NCI-H524 treated with DMSO at 0.1 percent for 48 hours (cell line): ENCODE measurements around the gene INSL4.

Experiments
- DNase-seq: peaks from one replicate; lab custom pipeline; 2025; lab: John Stamatoyannopoulos, UW

INSL4 gene

DNA sequence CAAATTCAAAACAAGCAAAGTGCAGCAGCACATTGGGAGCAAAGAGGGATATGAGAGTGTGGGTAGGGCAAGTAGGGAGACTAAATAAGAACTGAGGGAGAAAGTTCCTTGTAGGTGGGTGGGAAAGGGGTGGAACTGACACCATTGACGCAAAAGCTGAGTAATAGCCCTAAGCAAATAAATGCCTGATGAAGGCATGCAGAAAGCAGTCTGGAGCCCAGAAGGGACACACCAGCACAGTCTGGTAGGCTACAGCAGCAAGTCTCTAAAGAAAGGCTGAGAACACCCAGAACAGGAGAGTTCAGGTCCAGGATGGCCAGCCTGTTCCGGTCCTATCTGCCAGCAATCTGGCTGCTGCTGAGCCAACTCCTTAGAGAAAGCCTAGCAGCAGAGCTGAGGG, at the start of gene INSL4:
Gene INSL4 (plus strand): TSS at position 208 of the 400 bp plus-strand sequence. CDS start 105 bp downstream, at position 313.
- DNase-seq: no peak

DNA sequence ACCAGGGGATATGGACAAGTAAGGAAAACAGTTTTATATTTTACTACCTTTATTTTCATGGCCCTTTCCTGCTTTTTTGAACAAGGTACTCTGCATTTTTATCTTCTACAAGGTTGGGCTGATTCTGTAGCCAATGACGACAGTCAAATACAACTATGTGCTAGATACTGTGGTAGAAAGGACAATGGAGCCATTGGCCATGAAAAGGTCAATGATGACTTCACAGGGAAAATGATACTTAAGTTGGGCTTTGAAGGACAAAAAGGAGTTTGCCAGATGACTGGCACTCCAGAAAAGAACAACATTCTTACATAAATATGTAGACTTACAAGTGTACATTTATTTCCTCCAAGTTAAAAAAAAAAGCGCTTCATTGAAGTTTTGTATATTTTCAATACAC, 46.4 kb upstream of the INSL4 start:
- no peak for DNase-seq

- DNase-seq: no peak
These were observed 45.9 kb upstream of the INSL4 start, which contains the start of gene INSL6 for GRCh38 chr9:5185220-5185840. Gene INSL6 (minus strand): TSS chr9:5185639. CDS start chr9:5185602, 37 bp downstream.

DNA sequence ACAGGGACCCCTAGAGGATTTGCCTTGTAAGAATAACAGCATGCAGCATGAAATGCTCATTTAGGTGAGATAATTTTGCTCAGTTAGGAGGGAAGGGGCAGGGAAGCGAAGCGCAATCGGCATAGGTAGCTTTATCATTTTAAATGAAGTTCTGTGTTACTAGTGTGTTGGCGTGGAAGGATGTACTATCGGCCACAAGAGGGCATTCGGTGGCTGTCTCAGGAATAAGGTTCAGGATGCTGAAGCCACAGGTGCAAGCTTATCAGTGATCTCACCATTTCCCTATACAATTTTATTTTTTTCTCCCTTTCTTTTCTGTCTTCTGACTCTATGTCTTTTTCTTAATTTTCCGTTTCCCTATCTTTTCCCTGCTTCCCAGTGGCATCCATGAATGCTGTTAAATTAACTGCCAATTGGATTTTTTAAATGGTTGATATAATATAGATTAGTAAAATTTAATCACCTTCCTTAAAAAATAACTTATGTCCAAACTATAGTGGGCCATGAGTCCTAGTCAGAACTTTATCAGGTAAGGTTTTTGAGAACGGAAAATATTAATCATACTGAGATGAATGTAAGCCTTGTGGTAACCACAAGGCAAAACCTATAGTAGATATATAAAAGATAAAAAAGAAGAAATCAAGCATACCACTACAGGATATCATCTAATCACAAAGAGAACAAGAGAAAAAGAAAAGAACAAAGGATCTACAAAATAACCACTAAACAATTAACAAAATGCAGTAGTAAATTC, 44.6 kb upstream of the INSL4 start:
- DNase-seq: no peak

- DNase-seq: no peak
These were observed 42.9 kb upstream of the INSL4 start for GRCh38 chr9:5188060-5188984.

- no peak for DNase-seq
These were observed 39.2 kb upstream of the INSL4 start for GRCh38 chr9:5191985-5192384.

DNA sequence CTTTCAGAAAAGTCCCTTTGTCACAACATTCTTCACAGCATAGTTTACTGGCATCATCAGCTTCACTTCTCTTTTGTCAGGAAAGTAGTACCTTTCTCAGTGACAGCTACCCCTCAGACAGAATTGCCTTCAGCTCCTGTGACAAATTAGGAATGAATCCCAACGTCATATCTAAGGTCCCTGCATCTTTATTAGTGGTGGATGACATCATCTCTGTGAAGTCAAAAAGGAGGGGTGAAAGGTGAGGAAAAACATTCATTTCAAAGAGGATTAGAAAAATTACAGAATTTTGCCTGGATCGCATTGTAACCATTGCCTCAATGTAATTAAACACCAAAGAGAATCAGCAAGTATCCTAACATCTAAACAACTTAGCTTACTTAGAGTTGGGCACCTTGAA, 37.9 kb upstream of the INSL4 start:
- no peak for DNase-seq

DNA sequence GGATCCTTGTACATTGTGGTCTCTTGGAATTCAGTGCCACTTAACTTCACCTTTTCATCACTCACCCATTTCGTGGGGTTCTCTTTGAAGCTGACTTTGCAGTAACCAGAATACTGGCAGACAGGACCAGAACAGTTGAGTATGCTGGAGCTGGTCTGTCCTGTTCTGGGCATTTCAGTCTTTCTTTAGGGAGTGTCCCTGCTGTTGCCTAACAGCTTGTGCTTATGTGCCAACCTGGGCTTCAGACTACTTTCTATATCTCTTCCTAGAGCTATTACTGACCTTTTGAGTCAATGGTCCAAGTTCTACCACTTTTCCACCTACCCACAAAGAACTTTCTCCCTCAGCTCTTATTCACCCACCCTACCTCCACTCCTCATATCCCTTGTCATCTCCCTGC, 35.8 kb upstream of the INSL4 start:
- no peak for DNase-seq

DNA sequence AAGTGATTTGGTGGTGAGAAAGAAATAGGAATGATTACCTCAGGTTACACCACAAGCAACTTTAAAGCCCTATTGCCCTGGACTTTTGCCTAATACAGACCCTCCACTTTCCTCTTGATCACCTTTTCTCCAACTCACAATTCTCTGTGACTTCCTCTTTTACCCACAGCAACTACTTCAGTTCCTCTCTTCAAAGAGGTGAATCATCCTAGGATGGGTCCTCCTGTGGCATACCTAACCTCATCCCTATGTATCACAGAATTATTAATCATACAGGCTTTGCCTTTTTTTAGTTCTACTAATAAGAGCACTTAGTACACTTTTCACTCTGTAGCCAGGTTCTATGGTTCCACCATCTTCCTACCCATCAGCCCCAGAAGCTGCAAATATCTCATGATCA, 26.1 kb upstream of the INSL4 start:
- DNase-seq: no peak

- no peak for DNase-seq
These were observed 665 bp upstream of the INSL4 start for GRCh38 chr9:5230554-5230953.

- no peak for DNase-seq
These were observed 32.4 kb downstream of the INSL4 start for GRCh38 chr9:5263351-5264218.

DNA sequence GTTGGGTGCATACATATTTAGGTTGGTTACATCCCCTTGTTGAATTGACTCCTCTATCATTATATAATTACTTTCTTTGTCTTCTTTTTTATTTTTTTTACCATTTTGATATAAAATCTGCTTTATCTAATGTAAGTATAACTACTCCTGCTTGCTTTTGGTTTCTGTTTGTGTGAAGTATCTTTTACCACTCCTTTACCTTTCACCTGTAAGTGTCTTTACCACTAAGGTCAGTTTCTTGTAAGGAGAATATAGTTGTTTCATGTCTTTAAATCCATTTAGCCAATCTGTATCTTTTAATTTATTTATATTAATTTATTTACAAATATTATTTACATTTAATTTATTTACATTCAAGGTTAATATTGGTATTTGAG, 33.0 kb downstream of the INSL4 start:
- DNase-seq: no peak

GRCh38 chr9:5265939-5266338, 34.7 kb downstream of the INSL4 start:
- DNase-seq: no peak

GRCh38 chr9:5269249-5269715, 38.1 kb downstream of the INSL4 start:
- DNase-seq: no peak

GRCh38 chr9:5274770-5275169, 43.6 kb downstream of the INSL4 start:
- no peak for DNase-seq

DNA sequence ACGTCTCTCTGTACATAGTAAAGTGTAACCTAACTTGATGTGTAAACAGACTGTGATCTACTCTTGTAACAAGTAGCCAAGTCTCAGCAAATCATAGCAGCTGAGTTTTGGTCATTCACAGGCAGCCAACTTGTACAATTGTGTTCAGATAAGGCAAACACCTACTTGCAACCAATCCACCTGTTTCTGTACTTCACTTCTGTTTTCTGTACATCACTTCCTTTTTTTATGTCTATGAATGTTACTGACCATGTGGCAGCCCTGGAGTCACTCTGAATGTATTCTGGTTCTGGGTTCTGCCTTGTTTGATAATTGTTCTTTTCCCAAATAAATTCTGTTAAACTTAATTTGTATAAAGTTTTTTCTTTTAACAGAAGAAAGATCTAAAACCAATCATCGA, 47.3 kb downstream of the INSL4 start:
- DNase-seq: no peak
